GM12875 (cell line): Measurements from ENCODE around the gene HSD11B2.

Experiments
- H3K4me3 ChIP-seq: one replicate; pipeline ENCODE4 v1.5.1; 2011; ENCODE audit warnings: low read depth, low read length, control low read depth
- TF ChIP-seq, protein P1 (sequence below): IDR thresholded peaks from 2 replicates; pipeline ENCODE4 v1.5.1; 2011; ENCODE audit warnings: low read depth, mild to moderate bottlenecking, control low read depth, inconsistent platforms, low read length, moderate library complexity, borderline replicate concordance; ENCODE audit not compliant: insufficient read depth

HSD11B2 gene

DNA sequence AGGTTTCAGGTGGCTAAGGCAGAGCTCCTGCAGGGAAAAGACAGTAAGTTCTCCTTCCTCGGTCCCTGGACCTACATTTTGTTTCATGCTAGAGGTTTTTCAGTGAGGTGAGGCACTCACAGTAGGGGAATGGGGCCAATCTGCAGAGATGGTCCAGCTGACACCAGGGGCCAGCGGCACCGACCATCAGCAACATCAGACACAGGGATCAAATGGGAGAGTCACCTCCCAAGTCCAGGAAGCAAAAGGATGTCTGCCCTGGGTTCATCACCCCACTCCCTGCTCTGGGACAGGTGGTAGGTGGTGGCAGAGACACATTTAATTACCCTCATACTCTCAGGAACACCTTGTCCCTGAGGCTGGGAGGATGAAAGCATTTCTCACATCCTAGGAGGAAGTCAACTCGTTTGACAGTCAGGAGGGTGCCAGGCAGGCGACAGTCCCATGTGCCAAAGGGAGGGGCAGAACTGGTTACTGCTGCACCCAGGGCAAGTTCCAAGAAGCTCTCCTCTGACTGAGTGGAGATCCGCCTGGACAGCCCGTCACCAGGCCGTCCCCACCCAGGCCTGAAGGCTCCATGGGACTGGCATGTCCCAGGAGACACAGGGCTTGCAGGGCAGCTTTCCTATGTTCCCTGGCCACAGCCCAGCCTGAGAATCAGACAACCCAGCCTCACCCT, 30.8 kb downstream of the HSD11B2 start:
- TF ChIP-seq, protein P1, sequence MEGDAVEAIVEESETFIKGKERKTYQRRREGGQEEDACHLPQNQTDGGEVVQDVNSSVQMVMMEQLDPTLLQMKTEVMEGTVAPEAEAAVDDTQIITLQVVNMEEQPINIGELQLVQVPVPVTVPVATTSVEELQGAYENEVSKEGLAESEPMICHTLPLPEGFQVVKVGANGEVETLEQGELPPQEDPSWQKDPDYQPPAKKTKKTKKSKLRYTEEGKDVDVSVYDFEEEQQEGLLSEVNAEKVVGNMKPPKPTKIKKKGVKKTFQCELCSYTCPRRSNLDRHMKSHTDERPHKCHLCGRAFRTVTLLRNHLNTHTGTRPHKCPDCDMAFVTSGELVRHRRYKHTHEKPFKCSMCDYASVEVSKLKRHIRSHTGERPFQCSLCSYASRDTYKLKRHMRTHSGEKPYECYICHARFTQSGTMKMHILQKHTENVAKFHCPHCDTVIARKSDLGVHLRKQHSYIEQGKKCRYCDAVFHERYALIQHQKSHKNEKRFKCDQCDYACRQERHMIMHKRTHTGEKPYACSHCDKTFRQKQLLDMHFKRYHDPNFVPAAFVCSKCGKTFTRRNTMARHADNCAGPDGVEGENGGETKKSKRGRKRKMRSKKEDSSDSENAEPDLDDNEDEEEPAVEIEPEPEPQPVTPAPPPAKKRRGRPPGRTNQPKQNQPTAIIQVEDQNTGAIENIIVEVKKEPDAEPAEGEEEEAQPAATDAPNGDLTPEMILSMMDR = no peak
- H3K4me3 ChIP-seq = no peak overlapping the region

DNA sequence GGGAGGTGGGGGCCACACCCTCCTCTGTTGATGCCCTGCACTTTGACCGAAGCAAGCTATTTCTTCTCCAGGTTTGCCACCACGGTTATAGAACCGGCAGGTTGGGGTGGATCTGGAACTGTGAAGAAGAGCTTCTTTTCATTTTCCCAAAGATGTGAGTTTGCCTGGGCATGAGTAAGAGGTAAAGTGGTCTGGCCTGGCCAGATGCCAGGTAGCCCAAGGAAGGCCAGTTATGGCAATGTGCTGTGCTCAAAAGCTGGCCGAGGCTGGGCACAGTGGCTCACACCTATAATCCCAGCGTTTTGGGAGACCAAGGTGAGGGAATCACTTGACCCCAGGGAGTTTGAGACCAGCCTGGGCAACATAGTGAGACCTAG, 31.3 kb downstream of the HSD11B2 start:
- TF ChIP-seq, protein P1 = no peak
- H3K4me3 ChIP-seq = no peak overlapping the region

DNA sequence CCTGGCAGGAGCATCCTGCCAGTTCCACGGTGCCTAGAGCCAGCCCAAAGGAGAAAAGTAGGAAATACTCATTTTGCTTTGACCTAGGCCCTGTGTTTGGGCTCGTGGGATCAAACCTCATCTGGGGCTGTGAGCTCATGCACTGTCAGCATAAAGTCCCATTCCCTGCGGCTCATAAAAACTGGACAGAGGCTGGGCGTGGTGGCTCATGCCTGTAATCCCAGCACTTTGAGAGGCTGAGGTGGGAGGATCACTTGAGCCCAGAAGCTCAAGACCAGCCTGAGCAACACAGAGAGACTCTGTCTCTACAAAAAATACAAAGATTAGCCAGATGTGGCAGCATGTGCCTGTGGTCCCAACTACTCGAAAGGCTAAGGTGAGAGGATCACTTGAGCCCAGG, 32.1 kb downstream of the HSD11B2 start:
- no peak overlapping the region for H3K4me3 ChIP-seq
- TF ChIP-seq, protein P1 = no peak

DNA sequence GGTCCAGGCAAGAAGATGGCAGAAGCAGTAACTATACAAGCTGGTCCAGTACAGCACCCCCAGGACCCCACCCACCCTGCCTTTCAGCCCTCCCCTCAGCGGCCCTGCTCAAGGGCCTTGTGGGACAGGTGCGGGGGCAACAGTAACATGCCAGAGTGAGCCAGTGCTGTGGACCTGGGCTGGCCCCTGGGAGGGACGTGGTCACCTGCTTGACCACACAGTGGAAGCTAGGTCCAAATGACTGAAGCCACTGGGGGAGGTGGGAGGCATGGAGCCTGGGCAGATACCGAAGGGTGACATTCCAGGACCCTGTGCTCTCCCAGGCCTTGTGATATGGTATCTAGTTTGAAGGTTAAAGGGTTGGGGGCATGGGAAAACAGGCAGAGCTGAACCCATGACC, 32.8 kb downstream of the HSD11B2 start:
- TF ChIP-seq, protein P1 = no peak
- H3K4me3 ChIP-seq = no peak overlapping the region

DNA sequence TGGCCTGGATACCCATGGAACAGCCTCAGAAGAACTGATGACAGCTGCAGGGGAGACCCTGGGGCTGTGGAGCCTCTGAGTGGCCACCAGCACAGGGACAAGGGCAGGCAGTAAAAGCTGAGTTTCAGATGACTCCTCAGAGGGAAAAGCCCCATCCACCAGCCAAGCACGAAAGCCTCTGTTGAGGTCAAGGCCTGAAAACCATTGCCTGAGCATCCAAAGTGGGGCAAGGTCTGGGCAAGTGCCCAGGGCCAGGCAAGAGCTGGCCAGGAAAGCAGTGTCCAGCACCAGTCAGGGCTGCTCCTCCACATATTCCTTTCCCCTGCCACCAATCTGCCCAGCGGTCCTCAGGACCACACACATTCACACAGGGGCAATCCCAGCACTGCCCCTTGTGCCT, 33.6 kb downstream of the HSD11B2 start:
- H3K4me3 ChIP-seq = no peak overlapping the region
- TF ChIP-seq, protein P1 = no peak

DNA sequence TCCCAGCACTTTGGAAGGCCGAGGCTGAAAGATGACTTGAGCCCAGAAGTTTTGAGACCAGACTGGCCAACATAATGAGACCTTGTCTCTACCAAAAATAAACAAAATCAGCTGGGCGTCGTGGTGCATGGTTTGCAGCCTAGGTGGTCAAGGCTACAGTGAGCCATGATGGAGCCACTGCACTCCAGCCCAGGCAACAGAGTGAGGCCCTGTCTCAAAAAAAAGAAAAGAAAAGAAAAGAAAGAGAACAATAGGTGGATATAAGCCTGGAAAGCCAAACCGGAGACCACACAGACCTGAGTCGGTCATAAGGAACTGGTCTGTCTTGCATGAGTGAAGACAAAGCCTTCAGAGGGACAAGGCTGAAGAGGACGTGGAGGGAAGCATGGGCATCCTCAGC, 35.7 kb downstream of the HSD11B2 start:
- no peak overlapping the region for H3K4me3 ChIP-seq
- TF ChIP-seq, protein P1 = no peak

DNA sequence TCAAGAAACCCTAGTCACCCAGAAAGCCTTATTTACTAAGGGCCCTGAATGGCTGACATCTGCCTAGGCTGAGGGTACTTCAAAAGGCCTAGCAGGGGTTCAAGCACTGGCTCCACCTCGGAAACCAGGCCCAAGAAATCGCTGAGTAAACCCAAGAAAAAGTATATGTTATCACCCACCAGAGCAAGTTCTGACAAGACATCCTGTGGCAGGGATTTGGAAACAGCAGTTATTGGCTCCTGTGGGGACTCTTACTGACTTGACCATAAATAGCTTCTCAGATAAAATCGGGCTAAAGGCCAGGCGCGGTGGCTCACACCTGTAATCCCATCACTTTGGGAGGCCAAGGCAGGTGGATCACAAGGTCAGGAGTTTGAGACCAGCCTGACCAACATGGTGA, 37.8 kb downstream of the HSD11B2 start:
- TF ChIP-seq, protein P1 = no peak
- no peak overlapping the region for H3K4me3 ChIP-seq
